HUES6 (cell line): ENCODE data around the gene POU2F1.

Source experiments
- H3K27ac ChIP-seq: 2 replicates; pipeline ENCODE4 v1.7.0; 2013; ENCODE audit warnings: low read depth, mild to moderate bottlenecking, low read length, inconsistent platforms
- H3K27me3 ChIP-seq: 2 replicates; pipeline ENCODE4 v1.6.1; 2013; ENCODE audit warnings: low read length; ENCODE audit not compliant: control insufficient read depth, insufficient read depth
- H3K36me3 ChIP-seq: 2 replicates; pipeline ENCODE4 v1.6.1; 2013; ENCODE audit warnings: low read length; ENCODE audit not compliant: control insufficient read depth, insufficient read depth
- H3K4me1 ChIP-seq: 2 replicates; pipeline ENCODE4 v1.6.1; 2013; ENCODE audit warnings: low read length; ENCODE audit not compliant: control insufficient read depth, insufficient read depth
- H3K4me3 ChIP-seq: 2 replicates; pipeline ENCODE4 v1.5.1; 2013; ENCODE audit warnings: low read depth, low read length
- H3K9ac ChIP-seq: one replicate; pipeline ENCODE4 v1.6.1; 2013; ENCODE audit warnings: mild to moderate bottlenecking, low read length
- H3K9me3 ChIP-seq: 2 replicates; pipeline ENCODE4 v1.6.1; 2013; ENCODE audit warnings: low read depth, low read length; ENCODE audit not compliant: control insufficient read depth, insufficient read depth

POU2F1 gene

GRCh38 chr1:167273027-167273800 is 52.5 kb downstream of the POU2F1 start:
- Histone ChIP-seq H3K4me1 (peaks cover 39% of the 10 kb centered on the region), H3K36me3 (no peaks in the 10 kb centered on the region), H3K9me3 (no peaks in the 10 kb centered on the region), H3K4me3 (no peak overlapping the region), H3K9ac (no peak overlapping the region), H3K27me3 (no peaks in the 10 kb centered on the region), H3K27ac (no peak overlapping the region)

GRCh38 chr1:167274061-167274460 is 53.4 kb downstream of the POU2F1 start:
- Histone ChIP-seq H3K9me3 (no peaks in the 10 kb centered on the region), H3K36me3 (no peaks in the 10 kb centered on the region), H3K4me1 (peaks cover 31% of the 10 kb centered on the region), H3K27ac (no peak overlapping the region), H3K9ac (no peak overlapping the region), H3K27me3 (no peaks in the 10 kb centered on the region), H3K4me3 (no peak overlapping the region)

GRCh38 chr1:167276969-167277368 is 56.3 kb downstream of the POU2F1 start:
- Histone ChIP-seq H3K27me3 (no peaks in the 10 kb centered on the region), H3K27ac (no peak overlapping the region), H3K36me3 (no peaks in the 10 kb centered on the region), H3K4me1 (peaks cover 12% of the 10 kb centered on the region), H3K4me3 (no peak overlapping the region), H3K9me3 (no peaks in the 10 kb centered on the region), H3K9ac (no peak overlapping the region)

GRCh38 chr1:167278497-167278896 is 57.8 kb downstream of the POU2F1 start:
- Histone ChIP-seq H3K36me3 (no peaks in the 10 kb centered on the region), H3K4me1 (no peaks in the 10 kb centered on the region), H3K9me3 (no peaks in the 10 kb centered on the region), H3K4me3 (no peak overlapping the region), H3K9ac (no peak overlapping the region), H3K27me3 (no peaks in the 10 kb centered on the region), H3K27ac (no peak overlapping the region)

GRCh38 chr1:167280912-167281311 is 60.2 kb downstream of the POU2F1 start:
- Histone ChIP-seq H3K36me3 (no peaks in the 10 kb centered on the region), H3K27me3 (no peaks in the 10 kb centered on the region), H3K4me1 (no peaks in the 10 kb centered on the region), H3K9ac (no peak overlapping the region), H3K27ac (no peak overlapping the region), H3K4me3 (no peak overlapping the region), H3K9me3 (no peaks in the 10 kb centered on the region)

- Histone ChIP-seq H3K9ac (no peak overlapping the region), H3K27me3 (no peaks in the 10 kb centered on the region), H3K4me1 (peaks cover 18% of the 10 kb centered on the region; the same call in 1 of the 2 replicates), H3K4me3 (no peak overlapping the region), H3K9me3 (peaks cover 2% of the 10 kb centered on the region; the same call in 1 of the 2 replicates), H3K27ac (no peak overlapping the region), H3K36me3 (no peaks in the 10 kb centered on the region)
Observed at GRCh38 chr1:167288390-167289074, 67.8 kb downstream of the POU2F1 start.

- H3K9ac ChIP-seq, result no peak overlapping the region
Observed at GRCh38 chr1:167289075-167289442, 68.4 kb downstream of the POU2F1 start.

GRCh38 chr1:167289966-167290365 is 69.3 kb downstream of the POU2F1 start:
- Histone ChIP-seq H3K27ac (no peak overlapping the region), H3K27me3 (no peaks in the 10 kb centered on the region), H3K4me1 (peaks cover 18% of the 10 kb centered on the region; the same call in 1 of the 2 replicates), H3K36me3 (no peaks in the 10 kb centered on the region), H3K9me3 (peaks cover 2% of the 10 kb centered on the region; the same call in 1 of the 2 replicates), H3K9ac (no peak overlapping the region), H3K4me3 (no peak overlapping the region)

More at GRCh38 chr1:167289075-167289442, 68.4 kb downstream of the POU2F1 start:
- Histone ChIP-seq H3K27ac (no peak overlapping the region), H3K4me3 (no peak overlapping the region), H3K27me3 (no peaks in the 10 kb centered on the region), H3K9me3 (peaks cover 2% of the 10 kb centered on the region; the same call in 1 of the 2 replicates), H3K4me1 (peaks cover 18% of the 10 kb centered on the region; the same call in 1 of the 2 replicates), H3K36me3 (no peaks in the 10 kb centered on the region)

- Histone ChIP-seq H3K27ac (no peak overlapping the region), H3K4me3 (no peak overlapping the region), H3K4me1 (peaks cover 12% of the 10 kb centered on the region; the same call in 1 of the 2 replicates), H3K36me3 (no peaks in the 10 kb centered on the region), H3K9ac (no peak overlapping the region), H3K27me3 (no peaks in the 10 kb centered on the region), H3K9me3 (peaks cover 2% of the 10 kb centered on the region; the same call in 1 of the 2 replicates)
Observed at GRCh38 chr1:167291539-167292185, 71.0 kb downstream of the POU2F1 start.

GRCh38 chr1:167292216-167292615 is 71.5 kb downstream of the POU2F1 start:
- Histone ChIP-seq H3K27me3 (no peaks in the 10 kb centered on the region), H3K9ac (no peak overlapping the region), H3K4me1 (0 out of 2 replicates have a peak, but pooled peaks cover 6% of the 10 kb centered on the region), H3K36me3 (no peaks in the 10 kb centered on the region), H3K9me3 (peaks cover 2% of the 10 kb centered on the region; the same call in 1 of the 2 replicates), H3K4me3 (no peak overlapping the region), H3K27ac (no peak overlapping the region)

- H3K27ac ChIP-seq, result no peak overlapping the region
Observed at GRCh38 chr1:167293057-167293456, 72.4 kb downstream of the POU2F1 start.

More at GRCh38 chr1:167293057-167293456, 72.4 kb downstream of the POU2F1 start:
- Histone ChIP-seq H3K27me3 (no peaks in the 10 kb centered on the region), H3K9ac (no peak overlapping the region), H3K4me1 (0 out of 2 replicates have a peak, but pooled peaks cover 5% of the 10 kb centered on the region), H3K4me3 (no peak overlapping the region), H3K36me3 (no peaks in the 10 kb centered on the region), H3K9me3 (peaks cover 2% of the 10 kb centered on the region; the same call in 1 of the 2 replicates)
